ENCODE data around the gene SPON2. TPM values are rescaled to one million over a fixed set of nuclear protein-coding genes. Genes with fewer than 3 reads are reported as not detected.

Gene SPON2
- total RNA-seq, 1 experiment from 2014 or later: 2.3 TPM

DNA sequence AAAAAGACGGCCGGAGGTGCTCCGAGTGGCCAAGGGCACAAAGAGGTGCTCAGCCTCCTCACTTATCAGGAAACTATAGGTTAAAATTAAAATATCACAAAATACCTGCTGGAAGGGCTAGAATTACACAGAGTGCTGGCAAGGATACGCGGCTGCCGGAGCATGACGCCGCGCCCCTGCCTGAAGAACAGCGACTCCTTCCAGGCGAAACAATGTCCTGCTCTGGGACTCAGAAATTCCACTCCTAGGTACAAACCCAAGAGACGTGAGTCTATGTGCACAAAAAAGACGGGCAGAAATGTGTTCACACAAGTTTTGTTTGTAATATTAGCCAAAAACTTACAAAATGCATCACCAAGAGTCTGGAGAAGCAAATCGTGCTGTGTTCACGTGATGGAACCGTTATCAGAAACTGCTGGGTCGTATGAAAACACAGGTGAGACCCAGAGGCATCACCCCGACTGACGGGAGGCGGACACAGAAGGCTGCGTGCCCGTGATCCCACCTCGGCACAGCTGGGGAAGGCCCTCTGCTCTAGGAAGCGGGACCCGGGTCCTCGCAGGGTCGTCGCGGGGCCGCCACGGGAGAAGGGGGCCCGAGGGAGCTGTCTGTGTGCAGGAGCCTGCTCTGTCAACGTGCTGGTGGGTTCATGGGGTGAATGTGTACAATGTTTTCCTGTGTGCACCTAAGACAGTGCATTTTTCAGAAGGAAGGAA, 48.9 kb upstream of the SPON2 start:
- H3K27ac ChIP-seq (ENCODE audit: insufficient read length, low read depth, low read length): no peak overlapping the region
- H2AK5ac ChIP-seq (ENCODE audit: insufficient read length, low read length): no peak overlapping the region
- no peak overlapping the region for H2BK12ac ChIP-seq (ENCODE audit: insufficient read length, low read depth, low read length)
- no peaks in the 10 kb centered on the region for H3K4me1 Mint-ChIP-seq
- no peaks in the 10 kb centered on the region for H3K27me3 ChIP-seq (ENCODE audit: insufficient read depth, low read length)
- H4K5ac ChIP-seq (ENCODE audit: insufficient read length, low read depth, low read length): no peak overlapping the region
- H4K91ac ChIP-seq (ENCODE audit: insufficient read length, low read depth, low read length): no peak overlapping the region
- no peak for DNase-seq
- no peaks in the 10 kb centered on the region for H3K9me3 Mint-ChIP-seq
- no peak overlapping the region for H3K4me2 ChIP-seq (ENCODE audit: insufficient read depth, insufficient read length, low read length)
- TF ChIP-seq, protein P1, sequence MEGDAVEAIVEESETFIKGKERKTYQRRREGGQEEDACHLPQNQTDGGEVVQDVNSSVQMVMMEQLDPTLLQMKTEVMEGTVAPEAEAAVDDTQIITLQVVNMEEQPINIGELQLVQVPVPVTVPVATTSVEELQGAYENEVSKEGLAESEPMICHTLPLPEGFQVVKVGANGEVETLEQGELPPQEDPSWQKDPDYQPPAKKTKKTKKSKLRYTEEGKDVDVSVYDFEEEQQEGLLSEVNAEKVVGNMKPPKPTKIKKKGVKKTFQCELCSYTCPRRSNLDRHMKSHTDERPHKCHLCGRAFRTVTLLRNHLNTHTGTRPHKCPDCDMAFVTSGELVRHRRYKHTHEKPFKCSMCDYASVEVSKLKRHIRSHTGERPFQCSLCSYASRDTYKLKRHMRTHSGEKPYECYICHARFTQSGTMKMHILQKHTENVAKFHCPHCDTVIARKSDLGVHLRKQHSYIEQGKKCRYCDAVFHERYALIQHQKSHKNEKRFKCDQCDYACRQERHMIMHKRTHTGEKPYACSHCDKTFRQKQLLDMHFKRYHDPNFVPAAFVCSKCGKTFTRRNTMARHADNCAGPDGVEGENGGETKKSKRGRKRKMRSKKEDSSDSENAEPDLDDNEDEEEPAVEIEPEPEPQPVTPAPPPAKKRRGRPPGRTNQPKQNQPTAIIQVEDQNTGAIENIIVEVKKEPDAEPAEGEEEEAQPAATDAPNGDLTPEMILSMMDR (conservative IDR thresholded peaks at IDR 0.05): no peak
- no peak overlapping the region for H3K56ac ChIP-seq (ENCODE audit: insufficient read length, low read depth, low read length)
- H3T11ph ChIP-seq (ENCODE audit: low read length): no peak overlapping the region
- H2BK20ac ChIP-seq (ENCODE audit: low read depth, low read length, poor library complexity, severe bottlenecking): no peak overlapping the region
- H4K8ac ChIP-seq (replicated peaks; ENCODE audit: insufficient read length, low read depth, low read length): no peak overlapping the region
- H3K23me2 ChIP-seq (ENCODE audit: insufficient read length, low read depth, low read length, poor library complexity, severe bottlenecking): no peaks in the 10 kb centered on the region
- H4K20me1 ChIP-seq (ENCODE audit: control insufficient read depth, insufficient read depth, insufficient read length): no peaks in the 10 kb centered on the region
- no peaks in the 10 kb centered on the region for H3K4me1 ChIP-seq (ENCODE audit: insufficient read depth, low read length)
- no peak overlapping the region for H2BK5ac ChIP-seq (ENCODE audit: insufficient read length, low read length)
- WGBS (ENCODE audit: extremely low coverage, insufficient read length, low lambda C conversion rate): no CpG with 5 or more reads among the region's 33 CpGs
- no peak overlapping the region for H3K14ac ChIP-seq (ENCODE audit: insufficient read depth, low read length)
- H3K4ac ChIP-seq (ENCODE audit: low read depth, low read length): no peak overlapping the region
- H3K27ac Mint-ChIP-seq: peak overlapping the region in 1 of 3 experiments; percentile 35; a peak in 3 of 7 replicates
- no peak overlapping the region for H3K9ac ChIP-seq (ENCODE audit: extremely low read depth, insufficient read length, low read length)
- H2BK120ac ChIP-seq (ENCODE audit: low read depth, low read length, poor library complexity, severe bottlenecking): no peak overlapping the region
- no peaks in the 10 kb centered on the region for H3K79me1 ChIP-seq (ENCODE audit: insufficient read depth, low read depth, low read length, poor library complexity, severe bottlenecking)
- no peaks in the 10 kb centered on the region for H3K79me2 ChIP-seq (ENCODE audit: insufficient read depth, low read length)
- no peak overlapping the region for H3K23ac ChIP-seq (ENCODE audit: insufficient read length, low read depth, low read length)
- no peak overlapping the region for H2BK15ac ChIP-seq (ENCODE audit: low read depth, low read length)
- peaks cover 16 to 63% (median 58%) of the 10 kb centered on the region in 3 experiments; a peak in 6 of 7 replicates for H3K36me3 Mint-ChIP-seq (ENCODE audit: insufficient read depth in 1 of 3, low read depth in 3 of 3)
- no peaks in the 10 kb centered on the region for H3K27me3 Mint-ChIP-seq (ENCODE audit: low read depth)
- no peak overlapping the region; a peak in 1 of 5 replicates for H3K4me3 Mint-ChIP-seq
- no peaks in the 10 kb centered on the region for H3K9me3 ChIP-seq (ENCODE audit: control insufficient read depth, low read depth, low read length)
- no peak overlapping the region for H2AFZ ChIP-seq (ENCODE audit: low read length)
- no peak overlapping the region for H3K18ac ChIP-seq (ENCODE audit: insufficient read length, low read depth, low read length)

All from H9 (cell line).